Stimulated activated CD4-positive, alpha-beta T cell treated with anti-CD3 and anti-CD28 coated beads, Interleukin-15, amount 100 ng/mL, for 48 hours (primary cell): ENCODE results near the gene CCDC183.
A peak's percentile ranks its signal among the peaks of the same experiment; 100 is the strongest.
"Not testable (repeated sequence)": the region's sequence is repeated elsewhere in the genome, so short reads cannot be mapped to it uniquely, and the experiment has no call there.

Experiments used
- DNase-seq, 2 donors: peaks; one replicate each; pipeline ENCODE4 v3.0.0-alpha.2; 2020; ENCODE audit warnings: low read depth in 2 of 2

The CCDC183 gene

DNA sequence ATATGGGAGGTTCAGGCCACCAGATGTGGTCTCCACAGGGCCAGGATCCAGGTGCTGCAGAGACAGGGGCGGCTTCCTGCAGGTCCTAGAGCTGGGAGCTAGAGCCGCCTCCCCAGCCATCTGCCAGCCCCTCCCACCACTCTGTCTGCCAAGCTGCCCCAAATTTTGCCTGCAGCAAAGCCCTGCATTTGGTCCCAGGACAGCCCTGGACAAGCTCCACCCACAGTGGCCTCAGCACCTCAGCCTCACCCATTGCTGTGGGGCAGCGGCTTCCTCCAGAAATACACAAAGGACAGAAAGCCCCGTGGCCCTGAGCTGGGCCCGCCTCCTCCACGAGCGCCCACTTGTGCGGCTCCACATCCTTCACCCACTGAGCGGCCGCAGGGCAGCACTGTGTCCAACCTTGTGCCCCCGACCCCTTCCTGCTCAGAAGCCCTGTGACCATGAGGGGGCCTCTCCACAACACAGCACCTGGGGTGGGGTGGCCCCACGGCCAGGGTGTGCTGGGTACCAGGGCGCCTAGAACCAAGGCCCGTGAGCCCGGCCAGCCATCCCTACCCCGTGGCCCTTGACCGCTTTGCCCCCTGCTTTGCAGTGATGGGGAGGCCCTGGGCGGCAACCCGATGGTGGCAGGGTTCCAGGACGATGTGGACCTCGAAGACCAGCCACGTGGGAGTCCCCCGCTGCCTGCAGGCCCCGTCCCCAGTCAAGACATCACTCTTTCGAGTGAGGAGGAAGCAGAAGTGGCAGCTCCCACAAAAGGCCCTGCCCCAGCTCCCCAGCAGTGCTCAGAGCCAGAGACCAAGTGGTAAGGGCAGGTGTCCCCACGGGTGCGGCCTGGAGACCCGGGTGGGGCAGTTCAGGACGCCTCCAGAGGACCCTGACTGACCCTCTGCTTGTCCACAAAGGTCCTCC is 42.4 kb downstream of the CCDC183 start:
- DNase-seq, result no peak

DNA sequence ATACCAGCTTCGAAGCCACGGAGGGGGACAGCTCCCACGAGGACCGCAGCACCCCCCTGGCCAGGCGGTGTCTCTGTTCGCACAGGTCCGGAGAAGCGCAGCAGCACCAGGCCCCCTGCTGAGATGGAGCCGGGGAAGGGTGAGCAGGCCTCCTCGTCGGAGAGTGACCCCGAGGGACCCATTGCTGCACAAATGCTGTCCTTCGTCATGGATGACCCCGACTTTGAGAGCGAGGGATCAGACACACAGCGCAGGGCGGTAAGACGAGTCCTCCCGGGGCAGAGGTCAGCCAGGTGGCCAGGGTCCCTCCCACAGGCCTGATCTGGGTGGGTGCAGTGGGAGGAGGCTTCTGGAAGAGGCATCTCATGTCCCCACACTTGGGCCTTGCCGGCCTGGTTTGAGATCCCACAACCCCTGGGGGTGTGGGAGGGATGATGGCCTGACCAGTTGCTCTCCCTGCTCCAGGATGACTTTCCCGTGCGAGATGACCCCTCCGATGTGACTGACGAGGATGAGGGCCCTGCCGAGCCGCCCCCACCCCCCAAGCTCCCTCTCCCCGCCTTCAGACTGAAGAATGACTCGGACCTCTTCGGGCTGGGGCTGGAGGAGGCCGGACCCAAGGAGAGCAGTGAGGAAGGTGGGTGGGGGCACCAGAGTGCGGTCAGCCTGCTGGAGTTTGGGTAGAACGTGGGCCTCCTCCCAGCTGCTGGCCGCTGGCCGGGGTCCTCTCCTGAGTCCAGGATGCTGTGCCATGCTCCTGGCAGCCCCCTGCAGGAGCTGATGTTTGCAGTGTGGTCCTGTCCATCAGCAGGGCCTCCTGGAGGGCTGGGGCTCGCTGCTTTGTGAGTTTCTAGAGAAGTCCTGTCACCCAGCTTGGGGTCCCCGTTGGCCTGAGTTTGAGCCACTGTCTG is 43.3 kb downstream of the CCDC183 start:
- no peak for DNase-seq

DNA sequence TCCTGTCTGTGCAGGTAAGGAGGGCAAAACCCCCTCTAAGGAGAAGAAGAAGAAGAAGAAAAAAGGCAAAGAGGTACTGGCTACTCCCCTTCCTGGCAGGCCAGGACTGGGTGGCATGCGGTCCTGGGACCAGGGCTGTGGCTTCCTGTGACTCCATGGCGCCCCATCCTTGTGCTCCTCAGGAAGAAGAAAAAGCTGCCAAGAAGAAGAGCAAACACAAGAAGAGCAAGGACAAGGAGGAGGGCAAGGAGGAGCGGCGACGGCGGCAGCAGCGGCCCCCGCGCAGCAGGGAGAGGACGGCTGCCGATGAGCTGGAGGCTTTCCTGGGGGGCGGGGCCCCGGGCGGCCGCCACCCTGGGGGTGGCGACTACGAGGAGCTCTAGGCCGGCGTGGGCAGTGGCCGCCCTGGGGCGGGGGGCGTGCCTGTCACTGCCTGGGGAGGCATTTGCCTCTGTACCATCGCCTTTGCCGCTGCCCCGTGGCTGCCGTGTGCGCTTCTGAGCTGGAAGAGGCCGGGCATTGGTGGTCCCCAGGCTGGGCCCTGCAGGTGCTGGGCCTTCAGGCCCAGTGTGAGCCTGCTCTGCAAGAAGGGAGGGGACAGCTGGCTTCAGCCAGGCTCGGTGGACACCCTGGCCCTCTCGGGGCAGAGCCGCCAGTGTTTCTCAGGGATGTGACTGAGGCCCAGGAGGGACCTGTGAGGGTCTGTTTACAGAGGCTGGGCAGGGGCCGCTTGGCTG is 44.2 kb downstream of the CCDC183 start:
- DNase-seq, result no peak

DNA sequence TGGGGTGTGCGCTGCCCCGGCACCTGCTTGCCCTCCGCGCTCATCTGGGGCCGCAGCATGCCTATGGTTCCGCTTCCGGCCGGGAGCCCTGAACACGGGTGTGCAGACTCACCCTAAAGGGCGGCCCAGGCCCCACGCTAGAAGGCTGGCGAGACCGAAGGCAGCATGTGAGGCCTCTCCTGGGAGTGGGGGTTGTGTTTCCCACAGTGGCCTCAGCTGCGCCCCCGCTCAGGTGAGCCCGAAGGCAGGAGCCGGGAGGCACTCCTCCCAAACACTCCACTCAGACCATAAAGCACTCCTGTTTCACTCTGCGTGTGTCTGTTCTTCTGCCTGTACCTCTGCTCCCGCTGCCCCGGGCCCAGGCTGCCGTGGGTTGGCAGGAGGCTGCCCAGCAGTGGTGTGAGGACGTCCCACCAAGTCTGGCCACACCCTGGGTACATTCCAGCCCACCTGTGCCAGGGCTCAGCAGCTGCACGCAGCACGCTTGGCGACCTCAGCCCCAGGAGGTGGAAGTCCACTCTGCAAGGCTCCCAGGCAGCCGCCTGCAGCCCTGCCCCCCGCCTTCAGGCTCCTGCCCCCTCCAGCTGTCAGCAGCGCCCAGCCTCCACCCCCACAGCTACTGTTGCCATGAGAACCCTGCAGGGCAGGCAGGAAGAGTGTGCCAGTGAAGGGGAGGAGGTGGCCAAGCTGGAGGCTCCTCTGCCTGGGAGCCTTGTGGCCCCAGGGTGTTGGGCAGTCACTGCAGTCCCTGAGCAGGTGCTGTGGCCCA is 44.9 kb downstream of the CCDC183 start:
- DNase-seq, result no peak

DNA sequence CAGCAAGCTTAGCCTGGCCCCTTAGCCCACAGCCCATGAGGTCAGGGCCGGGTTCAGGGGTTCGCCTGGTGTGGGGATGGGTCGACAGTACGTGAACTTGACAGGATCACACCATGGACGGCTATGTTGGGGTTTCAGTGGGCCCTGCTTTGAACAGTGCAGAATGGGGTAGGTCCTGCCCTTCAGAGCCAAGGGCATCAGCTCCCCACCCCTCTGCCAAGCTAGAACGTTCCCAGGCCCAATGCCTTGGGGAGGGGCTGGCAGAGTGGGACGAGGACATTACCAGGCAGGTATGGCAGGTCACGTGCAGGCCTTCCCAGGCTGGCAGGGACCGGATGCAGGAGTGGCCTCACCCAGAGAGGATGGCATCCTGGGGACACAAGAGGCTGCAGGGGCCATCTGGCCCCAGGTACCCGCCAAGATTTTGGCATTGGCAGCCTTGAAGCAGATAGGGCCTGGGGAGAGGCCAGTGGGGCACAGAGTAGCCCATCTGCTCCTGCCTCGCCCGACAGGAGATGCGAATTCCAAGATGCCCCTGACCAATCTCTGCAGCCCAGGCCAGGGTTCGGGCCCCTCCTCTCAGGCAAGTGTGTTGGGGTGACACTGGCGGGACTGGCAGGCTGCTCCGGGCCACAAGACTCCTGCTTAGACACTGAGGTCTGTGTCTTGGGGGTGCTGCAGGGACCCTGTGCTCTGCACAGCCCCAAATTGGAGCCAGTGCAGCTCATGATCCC is 45.7 kb downstream of the CCDC183 start:
- DNase-seq, result not testable (repeated sequence)

DNA sequence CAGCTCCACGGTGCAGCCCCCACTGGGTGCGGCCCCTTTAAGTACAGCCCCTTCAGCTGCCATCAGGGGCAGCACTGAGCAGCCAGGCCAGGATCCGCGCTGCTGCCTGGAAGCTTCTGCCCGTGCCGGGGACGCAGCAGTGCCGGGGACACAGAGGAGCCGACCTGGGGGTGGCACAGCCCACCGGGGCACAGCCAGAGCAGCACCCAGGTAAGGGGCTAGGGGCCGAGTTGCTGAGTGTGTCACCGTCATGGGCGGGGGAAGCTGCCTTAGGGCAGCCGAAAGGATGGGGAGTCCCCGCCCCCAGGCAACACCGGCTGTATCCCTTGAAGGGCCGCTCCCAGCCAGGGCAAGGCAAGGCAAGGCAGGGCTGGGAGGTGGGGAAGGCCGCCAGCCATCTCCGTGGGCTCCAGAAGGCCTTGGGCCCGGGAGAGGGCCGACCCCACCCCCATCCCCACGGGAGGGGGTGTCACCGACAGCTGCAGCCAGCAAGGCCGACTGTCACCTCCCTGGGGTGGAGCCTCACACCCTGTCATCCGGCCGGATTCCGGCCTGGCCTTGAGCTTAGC is 46.3 kb downstream of the CCDC183 start, which contains the start of gene AJM1:
Gene AJM1, plus strand, starts transcription at position 99 of the 569 bp plus-strand sequence. CDS start 1,937 bp downstream, outside the sequence.
- peak; percentile 61 to 73 for DNase-seq

DNA sequence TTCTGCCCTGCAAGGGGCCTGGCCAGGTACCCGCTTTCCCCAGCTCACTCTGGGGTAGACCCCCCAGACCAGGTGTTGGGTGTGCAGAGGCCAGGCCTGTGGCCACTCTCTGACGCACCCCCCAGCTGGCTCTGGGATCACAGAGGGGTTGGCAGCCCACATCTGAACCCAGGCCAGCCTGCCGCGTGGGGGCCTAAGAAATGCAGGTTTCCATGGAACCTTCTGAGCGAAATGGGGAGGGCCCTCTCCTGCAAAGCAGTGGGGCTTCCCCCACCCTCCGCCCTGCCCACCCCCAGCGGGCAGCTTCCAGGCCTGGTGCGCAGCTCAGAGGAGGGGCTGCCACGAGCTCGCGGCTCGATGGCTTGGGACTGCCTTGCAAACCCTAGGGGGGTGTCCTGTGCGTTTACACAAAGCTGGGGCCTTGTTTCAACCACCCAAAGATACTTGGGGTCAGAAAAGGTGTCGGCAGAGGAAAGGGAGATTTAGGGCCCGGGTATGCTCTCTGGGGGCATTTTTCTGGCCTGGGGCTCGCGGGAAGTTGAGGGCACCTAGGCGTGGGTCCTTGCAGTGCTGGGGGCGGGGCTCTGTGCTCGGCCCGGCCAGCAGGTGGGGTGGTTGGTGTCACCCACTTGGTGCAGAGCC is 47.1 kb downstream of the CCDC183 start:
- DNase-seq, result not testable (repeated sequence)

DNA sequence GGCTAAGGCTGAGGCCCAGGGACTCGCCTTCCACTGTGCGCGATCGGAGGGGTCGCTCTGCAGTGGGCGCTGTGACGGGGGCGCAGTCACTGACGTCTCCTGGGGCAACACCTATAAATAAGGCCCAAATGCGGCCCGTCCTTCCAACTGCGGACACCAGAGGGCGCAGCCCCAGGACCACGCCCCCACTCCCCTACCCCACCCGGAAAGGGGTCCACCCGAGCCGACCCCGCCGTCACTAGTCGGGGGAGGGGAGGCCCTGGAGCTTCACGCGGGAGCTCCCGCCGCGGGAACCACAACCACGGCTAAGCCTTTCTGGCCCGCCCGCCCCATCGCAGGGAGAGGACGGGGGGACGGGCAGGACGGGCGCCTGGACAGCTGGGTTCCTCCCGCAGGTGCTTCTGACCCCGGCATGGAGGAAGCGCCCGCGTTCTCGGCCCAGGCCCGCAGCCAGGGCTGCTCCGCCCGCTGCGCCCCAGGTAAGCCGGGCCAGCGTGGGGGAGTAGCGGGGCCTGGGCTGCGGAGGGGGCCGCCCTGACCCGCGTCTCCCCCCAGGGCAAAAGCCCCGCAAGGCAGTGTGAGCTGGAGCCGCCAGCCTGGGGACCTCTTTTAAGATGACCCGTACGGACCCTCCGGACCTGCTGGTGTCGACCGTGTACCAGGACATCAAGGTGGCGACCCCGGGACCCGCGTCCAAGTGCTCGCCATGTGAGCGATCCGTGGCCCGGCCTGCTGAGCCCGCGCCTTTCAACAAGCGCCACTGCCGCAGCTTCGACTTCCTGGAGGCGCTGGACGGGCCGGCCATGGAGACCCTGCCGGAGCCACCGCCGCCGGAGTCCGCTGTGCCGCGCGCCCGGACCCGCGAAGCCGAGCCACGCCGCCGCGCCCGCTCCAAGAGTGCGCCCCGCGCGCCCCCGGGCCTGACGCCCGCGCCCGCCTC is 47.9 kb downstream of the CCDC183 start:
- peak in 1 of 2 donors; percentile 45 for DNase-seq

DNA sequence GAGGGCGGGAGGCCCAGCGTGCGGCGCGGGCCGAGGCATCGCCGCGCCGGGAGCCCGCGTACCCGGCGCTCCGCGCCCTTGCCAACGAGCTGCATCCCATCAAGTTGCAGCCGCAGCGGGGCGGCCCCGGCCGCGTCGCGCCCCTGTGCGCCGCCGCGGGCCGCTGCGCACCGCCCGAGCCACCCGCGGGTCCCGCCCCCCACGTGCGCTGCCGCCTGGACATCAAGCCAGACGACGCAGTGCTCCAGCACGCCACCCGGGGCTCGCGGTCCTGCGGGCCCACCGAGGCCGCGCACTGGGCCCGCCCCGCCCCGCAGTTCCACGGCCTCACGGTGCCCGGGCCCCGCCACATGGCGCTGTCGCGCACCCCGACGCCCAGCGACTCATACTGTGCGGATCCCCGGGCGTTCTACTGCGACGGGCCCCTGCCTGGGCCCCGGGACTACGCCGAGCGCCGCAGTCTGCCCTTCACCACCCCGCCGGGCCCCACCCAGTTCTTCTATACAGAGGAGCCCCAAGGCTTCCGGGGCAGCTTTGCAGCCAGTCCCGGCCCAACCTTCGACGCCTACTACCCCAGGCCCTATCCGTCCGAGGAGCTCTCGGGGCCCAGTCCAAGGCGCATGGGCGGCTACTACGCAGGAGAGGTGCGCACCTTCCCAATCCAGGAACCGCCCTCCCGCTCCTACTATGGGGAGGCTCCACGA is 48.8 kb downstream of the CCDC183 start:
- DNase-seq, result no peak

DNA sequence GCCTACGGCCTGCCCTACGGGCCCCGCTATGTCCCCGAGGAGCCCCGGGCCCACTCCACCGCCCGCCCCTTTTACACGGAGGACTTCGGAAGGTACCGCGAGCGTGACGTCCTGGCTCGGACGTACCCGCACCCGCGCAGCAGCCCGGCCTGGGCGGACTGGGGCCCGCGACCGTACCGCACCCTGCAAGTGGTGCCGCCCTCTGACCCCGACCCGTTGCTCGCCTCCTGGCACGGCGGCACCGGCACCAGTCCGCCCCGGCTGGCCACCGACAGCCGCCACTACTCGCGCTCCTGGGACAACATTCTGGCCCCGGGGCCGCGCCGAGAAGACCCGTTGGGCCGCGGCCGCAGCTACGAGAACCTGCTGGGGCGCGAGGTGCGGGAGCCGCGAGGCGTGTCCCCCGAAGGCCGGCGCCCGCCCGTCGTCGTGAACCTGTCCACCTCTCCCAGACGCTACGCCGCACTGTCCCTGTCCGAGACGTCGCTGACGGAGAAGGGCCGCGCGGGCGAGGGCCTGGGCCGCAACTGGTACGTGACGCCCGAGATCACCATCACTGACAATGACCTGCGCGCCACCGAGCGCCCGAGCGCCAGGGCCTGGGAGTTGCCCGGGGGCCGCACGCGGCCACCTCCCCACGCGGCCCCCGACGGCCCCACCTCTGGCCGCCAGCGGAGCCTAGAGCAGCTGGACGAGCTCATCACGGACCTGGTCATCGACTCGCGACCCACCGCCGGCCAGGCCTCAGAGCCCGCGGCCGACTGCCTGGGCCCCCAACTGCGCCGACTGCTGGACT is 49.5 kb downstream of the CCDC183 start:
- no peak for DNase-seq

DNA sequence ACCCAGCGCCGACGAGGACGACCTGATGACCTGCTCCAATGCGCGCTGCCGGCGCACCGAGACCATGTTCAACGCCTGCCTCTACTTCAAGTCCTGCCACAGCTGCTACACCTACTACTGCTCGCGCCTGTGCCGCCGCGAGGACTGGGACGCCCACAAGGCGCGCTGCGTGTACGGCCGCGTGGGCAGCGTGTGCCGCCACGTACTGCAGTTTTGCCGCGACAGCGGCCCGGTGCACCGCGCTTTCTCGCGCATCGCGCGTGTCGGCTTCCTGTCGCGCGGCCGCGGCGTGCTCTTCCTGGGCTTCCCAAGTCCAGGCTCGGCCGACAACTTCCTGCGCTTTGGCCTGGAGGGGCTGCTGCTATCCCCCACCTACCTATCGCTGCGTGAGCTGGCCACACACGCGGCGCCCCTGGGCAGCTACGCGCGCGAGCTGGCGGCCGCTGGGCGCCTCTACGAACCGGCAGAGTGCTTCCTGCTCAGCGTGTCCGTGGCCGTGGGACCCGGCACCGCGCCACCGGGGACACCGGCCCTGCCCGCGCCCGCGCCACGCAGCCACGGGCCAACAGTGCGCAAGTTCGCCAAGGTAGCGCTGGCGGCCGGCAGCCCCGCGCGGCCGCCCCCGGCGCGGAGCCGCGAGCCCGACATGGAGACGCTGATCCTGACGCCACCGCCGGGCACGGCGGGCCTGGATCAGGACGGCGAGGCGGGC is 50.4 kb downstream of the CCDC183 start:
- no peak for DNase-seq

DNA sequence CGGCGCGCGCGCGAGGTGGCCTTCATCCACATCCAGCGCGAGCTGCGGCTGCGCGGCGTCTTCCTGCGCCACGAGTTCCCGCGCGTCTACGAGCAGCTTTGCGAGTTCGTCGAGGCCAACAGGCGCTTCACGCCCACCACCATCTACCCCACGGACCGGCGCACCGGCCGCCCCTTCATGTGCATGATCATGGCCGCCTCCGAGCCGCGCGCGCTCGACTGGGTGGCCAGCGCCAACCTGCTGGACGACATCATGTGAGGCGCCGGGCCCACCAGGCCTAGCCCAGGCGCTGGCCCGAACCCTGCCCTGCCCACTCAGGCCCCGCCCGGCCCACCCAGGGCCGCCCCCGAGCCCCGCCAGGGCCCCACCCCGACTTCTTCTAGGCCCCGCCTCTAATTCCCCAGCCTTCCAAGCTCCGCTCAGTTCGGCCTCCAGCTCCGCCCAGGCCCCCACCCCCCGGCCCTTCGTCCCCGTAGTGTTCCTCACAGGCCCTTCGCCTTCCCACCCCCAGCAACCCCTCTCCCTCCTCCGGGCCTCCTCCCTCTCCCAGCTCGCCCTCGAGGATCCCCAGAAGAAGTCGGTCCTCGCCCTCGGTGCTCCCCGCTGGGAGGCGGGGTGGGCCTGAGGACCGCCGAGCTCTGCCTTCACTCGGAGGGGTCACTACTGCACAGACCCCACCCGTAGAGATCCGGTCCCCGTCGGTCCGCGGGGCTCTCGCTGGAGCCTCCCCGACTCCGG is 51.1 kb downstream of the CCDC183 start:
- DNase-seq, result no peak

DNA sequence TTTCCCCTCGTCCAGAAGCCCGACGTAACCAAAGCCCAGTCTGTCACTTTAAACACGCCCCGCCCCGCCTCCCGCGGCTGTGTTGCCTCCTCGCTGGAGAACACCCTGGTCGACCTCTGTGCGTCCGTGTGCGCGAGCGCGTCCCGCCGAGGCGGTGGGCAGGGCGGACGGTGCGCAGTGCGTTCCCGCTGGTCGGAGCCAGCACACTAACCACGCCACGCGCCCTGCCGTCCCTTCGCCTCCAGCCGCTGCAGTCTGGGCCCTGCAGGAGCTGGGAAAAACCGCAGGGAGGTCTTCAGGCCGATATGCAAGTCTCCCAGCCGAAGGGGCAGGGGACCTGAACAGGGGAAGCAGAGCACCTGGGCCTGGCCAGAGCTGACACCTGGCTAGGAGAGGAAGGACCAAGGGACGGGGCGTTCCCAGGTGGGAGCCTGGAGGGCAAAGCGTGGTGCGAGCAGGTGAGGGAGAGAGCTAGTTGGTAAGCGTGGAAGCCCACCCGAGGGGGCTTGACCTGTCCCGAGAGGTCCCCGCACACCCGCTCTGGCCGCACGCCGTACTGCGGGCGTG is 51.8 kb downstream of the CCDC183 start:
- DNase-seq, result peak; percentile 79 to 83

DNA sequence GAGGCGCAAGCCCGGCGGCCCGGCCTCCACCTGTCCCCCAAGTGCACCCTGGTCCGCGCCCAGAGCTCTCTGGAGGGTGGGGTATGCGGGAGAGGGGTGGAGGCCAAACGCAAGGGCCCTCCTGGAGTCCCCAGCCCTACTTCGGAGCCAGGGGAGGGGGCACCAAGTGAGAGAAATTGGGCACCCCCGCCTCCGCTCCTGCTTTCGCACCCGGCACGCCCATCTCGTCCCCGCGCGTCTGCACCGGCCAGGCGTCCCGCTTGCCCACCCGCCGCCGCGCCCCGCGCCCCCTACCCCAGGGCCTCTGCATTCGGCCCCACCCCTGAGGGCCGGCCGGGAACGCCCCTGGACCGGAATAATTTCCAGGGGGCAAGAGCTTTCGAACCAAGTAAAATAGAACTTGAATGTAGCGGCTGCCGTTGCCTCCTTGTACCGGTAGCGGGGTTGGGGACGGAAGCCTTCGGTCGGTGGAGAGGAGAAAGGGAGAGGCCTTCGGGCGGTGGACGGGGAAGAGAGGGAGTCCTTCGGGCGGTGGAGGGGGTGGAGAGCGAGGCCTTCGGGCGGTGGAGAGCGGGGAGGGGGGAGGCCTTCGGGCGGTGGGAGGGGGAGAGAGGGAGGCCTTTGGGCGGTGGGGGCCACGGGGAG is 52.4 kb downstream of the CCDC183 start:
- DNase-seq, result no peak
